ENCODE measurements around the gene TTBK1. TPM values are rescaled to one million over a fixed set of nuclear protein-coding genes. Genes with fewer than 3 reads are reported as not detected.

The TTBK1 gene
- total RNA-seq, 1 experiment from 2014 or later, result not detected

- DNase-seq (ENCODE audit: extremely low read depth, low read depth), result no peak
Observed at GRCh38 chr6:43285832-43286231, 42.6 kb downstream of the TTBK1 start.

- no peak for DNase-seq (ENCODE audit: extremely low read depth, low read depth)
Observed at GRCh38 chr6:43286456-43286979, 43.2 kb downstream of the TTBK1 start.

- no peak for DNase-seq (ENCODE audit: extremely low read depth, low read depth)
Observed at GRCh38 chr6:43286980-43287716, 43.9 kb downstream of the TTBK1 start.

DNA sequence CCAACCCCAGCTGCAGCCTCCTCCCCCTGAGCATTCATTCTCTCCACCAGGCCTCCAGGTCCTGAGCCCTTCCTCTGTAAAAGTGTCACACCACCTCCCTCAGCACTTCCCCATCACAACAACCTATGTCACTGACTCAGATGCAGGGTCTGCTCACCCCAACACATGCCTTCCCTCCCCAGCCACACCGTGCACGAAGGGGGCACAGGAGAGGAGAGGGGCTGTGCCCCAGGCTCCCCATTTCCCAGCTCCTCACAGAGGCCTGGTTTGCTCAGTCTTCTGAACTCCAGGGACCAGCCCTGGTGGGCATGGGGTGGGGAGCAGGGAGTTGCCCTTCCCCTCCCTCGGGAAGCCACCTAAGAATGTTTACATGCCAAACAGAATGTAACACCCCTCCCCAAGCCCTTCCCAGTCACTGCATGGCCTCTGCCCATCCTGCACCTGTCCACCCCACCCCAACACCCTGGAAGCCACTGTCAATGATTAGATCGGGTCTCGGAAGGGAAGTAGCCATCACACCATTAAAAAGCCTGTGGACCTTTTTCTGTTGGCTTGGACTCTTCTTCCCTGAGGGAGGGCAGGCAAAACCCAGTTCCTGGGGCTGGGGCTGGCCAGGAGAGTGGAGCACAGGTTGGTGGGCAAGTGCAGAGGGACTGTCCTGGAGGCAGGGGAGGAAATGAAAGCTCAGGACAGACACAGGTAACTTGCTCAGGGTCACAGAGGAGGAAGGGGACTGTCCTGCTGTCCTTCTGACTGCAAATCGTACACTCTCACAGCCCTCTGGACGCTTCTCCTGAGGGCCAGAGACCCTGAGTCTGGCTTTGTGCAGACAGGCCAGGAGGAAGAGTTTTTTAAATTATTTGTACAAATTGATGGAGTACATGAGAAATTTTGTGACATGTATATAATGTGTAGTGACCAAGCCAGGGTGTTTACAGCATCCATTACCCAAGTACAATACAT is 44.7 kb downstream of the TTBK1 start:
- no peak for DNase-seq (ENCODE audit: extremely low read depth, low read depth)

DNA sequence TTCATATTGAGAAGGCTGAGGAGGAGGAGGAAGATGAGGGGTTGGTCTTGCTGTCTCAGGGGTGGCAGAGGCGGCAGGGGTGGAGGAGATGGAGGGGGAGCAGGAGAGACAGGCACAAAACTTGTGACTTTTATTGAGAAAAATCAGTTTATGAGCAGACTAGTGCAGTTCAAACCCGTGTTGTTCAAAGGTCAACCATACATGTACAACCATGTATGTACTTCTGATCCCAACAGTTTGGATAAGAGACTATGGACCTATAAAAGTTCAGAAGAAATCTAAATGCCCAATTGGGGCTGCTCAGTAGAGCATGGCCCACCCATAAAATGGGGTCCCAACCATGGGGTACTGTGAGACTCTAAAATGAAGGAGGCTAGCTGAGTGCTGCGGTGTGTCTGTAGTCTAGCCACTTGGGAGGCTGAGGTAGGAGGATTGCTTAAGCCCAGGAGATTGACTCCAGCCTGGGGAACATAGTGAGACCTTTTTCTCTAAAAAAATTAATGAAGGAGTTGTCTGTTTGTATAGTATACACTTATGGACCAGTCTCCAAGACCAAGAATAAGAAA is 47.1 kb downstream of the TTBK1 start:
- DNase-seq (ENCODE audit: extremely low read depth, low read depth), result no peak

GRCh38 chr6:43290905-43291355 is 47.6 kb downstream of the TTBK1 start:
- DNase-seq (ENCODE audit: extremely low read depth, low read depth), result no peak

DNA sequence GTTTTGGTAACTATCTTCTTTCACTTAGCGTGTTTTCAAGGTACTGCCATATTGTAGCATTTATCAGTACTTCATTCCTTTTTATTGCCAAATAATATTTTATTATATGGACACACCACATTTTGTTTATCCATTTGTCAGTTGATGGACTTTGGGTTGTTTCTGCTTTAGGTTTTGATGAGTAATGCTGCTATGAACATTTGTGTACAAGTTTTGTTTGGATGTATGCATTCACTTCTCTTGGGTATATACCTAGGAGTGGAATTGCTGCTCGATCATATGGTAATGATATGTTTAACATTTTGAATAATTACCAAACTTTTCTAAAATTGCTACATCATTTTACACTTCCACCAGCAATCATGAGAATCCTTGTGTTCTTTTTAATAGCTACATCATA is 48.4 kb downstream of the TTBK1 start:
- no peak for DNase-seq (ENCODE audit: extremely low read depth, low read depth)

GRCh38 chr6:43292341-43292740 is 49.1 kb downstream of the TTBK1 start:
- no peak for DNase-seq (ENCODE audit: extremely low read depth, low read depth)

GRCh38 chr6:43292763-43293318 is 49.6 kb downstream of the TTBK1 start:
- no peak for DNase-seq (ENCODE audit: extremely low read depth, low read depth)

GRCh38 chr6:43293698-43294097 is 50.4 kb downstream of the TTBK1 start:
- no peak for DNase-seq (ENCODE audit: extremely low read depth, low read depth)

DNA sequence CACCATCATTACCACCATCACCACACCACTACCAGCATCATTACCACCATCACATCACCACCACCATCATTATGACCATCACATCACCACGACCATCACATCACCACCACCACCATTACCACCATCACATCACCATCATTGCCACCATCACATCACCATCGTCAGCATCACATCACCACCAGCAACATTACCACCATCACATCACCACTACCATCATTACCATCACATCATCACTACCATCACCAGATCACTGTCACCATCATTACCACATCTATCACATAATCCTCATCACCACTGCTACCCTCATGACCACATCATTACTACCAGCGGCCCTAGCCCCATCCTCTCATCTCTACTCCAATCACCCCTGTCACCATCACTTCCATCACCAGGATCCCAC is 51.3 kb downstream of the TTBK1 start:
- no peak for DNase-seq (ENCODE audit: extremely low read depth, low read depth)

DNA sequence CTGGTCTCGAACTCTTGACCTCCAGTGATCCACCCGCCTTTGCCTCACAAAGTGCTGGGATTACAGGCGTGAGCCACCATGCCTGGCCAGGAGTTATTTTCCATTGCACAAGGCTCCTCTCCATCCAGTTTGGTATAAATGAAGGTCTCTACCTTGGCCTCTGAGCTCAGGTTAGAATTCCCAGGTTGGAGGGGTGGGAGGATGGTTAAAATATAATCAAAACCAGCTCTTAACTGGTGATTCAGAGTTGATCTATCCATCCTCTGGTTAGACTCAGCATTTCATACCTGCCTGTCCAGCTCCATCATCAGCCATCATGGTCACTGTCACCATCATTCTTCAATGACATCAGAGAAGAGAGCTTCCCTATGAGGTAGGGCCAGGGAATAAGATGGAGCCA is 52.2 kb downstream of the TTBK1 start:
- DNase-seq (ENCODE audit: extremely low read depth, low read depth), result no peak

DNA sequence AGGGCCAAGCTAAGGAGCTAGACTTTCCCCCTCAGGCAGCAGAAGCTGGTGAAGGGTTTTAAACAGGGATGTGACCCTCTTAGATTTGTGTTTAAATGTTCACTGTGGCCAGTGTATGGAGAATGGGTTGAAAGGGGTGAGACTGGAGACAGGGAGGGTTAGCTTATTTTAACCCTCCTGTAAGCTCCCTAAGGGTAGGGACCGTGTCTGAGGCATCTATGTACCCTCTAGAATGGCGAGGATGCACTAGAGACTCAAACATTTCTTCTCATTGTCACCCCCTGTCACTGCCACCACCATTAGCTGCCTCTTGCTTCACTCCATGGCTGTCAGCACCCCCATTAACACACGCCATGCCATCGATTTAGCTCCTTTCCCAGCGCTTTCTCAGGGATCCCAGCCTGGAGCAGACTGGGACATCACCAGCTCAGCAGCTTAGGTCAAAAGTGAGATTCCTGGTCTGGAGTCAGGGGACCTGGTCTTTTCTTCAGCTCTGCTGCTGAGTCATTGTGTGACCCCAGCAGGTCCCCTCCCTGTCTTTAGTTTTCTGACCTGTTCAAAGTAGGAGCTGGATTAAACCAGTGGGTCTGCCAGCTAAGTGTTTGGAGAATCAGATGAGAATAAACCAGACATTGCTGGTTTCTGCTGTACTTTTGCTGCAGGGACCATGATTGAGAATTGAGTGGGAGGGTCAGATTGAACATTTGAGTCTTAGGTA is 53.7 kb downstream of the TTBK1 start:
- no peak for DNase-seq (ENCODE audit: extremely low read depth, low read depth)

GRCh38 chr6:43297644-43298564 is 54.6 kb downstream of the TTBK1 start, which contains the start of gene SLC22A7:
Gene SLC22A7 (plus strand): TSS chr6:43298260. CDS start chr6:43298359, 99 bp downstream.
- no peak for DNase-seq (ENCODE audit: extremely low read depth, low read depth)

GRCh38 chr6:43298565-43299337 is 55.5 kb downstream of the TTBK1 start:
- DNase-seq (ENCODE audit: extremely low read depth, low read depth), result no peak

DNA sequence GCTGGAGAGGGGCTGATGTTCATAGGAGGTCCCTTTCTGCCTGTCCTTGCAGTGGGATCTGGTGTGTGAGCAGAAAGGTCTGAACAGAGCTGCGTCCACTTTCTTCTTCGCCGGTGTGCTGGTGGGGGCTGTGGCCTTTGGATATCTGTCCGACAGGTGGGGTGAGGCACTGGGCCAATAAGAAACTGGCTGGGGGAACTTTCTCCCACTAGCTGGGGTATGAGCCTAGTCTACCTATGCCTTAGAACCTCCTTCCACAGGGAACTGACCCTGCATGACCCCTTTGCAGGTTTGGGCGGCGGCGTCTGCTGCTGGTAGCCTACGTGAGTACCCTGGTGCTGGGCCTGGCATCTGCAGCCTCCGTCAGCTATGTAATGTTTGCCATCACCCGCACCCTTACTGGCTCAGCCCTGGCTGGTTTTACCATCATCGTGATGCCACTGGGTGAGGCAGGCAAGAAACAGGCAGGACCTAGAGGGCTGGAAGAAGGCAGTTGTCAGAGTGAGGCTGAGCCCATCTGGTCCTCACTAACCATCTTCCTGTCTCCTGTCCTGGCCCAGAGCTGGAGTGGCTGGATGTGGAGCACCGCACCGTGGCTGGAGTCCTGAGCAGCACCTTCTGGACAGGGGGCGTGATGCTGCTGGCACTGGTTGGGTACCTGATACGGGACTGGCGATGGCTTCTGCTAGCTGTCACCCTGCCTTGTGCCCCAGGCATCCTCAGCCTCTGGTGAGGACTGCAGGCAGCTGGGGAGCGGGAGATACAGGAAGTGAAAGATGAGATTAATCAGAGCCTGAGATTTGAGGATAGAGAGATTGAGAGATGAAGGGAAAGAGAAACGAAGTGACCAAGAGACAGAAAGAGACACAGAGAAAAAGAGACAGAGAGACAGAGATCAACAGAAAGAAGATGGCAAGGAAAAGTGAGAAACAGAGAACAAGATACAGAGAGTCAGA is 56.3 kb downstream of the TTBK1 start:
- no peak for DNase-seq (ENCODE audit: extremely low read depth, low read depth)
